SK-N-SH (cell line): ENCODE measurements around the gene MRPL17. TPM values are rescaled to one million over a fixed set of nuclear protein-coding genes. Genes with fewer than 3 reads are reported as not detected.

Source experiments
- CTCF ChIA-PET: fragments of 300-600, 350-600 bp; formaldehyde crosslinking; extraction: SDS; loops from one replicate; lab custom pipeline; 2021; lab: Yijun Ruan, JAX
- POLR2A ChIA-PET: fragments of 350-600 bp; sonication (Branson Sonifier 250); formaldehyde crosslinking; extraction: SDS; loops from one replicate; lab custom pipeline; 2020; ENCODE audit warnings: antibody characterized with exemption, inconsistent platforms; lab: Yijun Ruan, JAX
- DNase-seq: peaks from one replicate; pipeline ENCODE4 v3.0.0; 2012
- H2AFZ ChIP-seq: fragments of 200-600 bp; sonication (generic); 2 replicates; pipeline ENCODE4 v1.8.1; 2016; ENCODE audit warnings: antibody characterized with exemption, mild to moderate bottlenecking, low read depth
- H3F3A ChIP-seq: fragments of 200-600 bp; sonication (generic); replicated peaks from 2 replicates; pipeline ENCODE3; 2016; ENCODE audit warnings: antibody characterized with exemption, mild to moderate bottlenecking; ENCODE audit not compliant: insufficient read depth
- H3K27ac ChIP-seq, 2 experiments: fragments of 200-500 bp in 1 of 2; fragments of 200-600 bp in 1 of 2; sonication (Bioruptor generic) in 1 of 2; sonication (generic), shearing (Covaris generic) in 1 of 2; 2 replicates each; pipeline versions ENCODE4 v1.5.1 to v1.6.1; 2014 to 2016; ENCODE audit warnings: low read depth in 2 of 2, inconsistent platforms in 1 of 2, low read length in 1 of 2, mild to moderate bottlenecking in 1 of 2, mixed read lengths in 1 of 2
- H3K27me3 ChIP-seq: fragments of 200-600 bp; sonication (generic), shearing (Covaris generic); 2 replicates; pipeline ENCODE4 v1.6.1; 2016; ENCODE audit warnings: mixed run types; ENCODE audit not compliant: insufficient read depth
- H3K36me3 ChIP-seq, 2 experiments: fragments of 200-500 bp in 1 of 2; fragments of 200-600 bp in 1 of 2; sonication (Bioruptor generic) in 1 of 2; sonication (generic) in 1 of 2; replicated peaks in 1 of 2; 2 replicates each; pipeline versions ENCODE3 to v1.5.1; 2014 to 2016; ENCODE audit warnings: low read length in 1 of 2, mild to moderate bottlenecking in 1 of 2; ENCODE audit not compliant: insufficient read depth in 2 of 2, control insufficient read depth in 1 of 2
- H3K4me1 ChIP-seq, 2 experiments: fragments of 200-500 bp in 1 of 2; fragments of 200-600 bp in 1 of 2; sonication (Bioruptor generic) in 1 of 2; sonication (generic), shearing (Covaris generic) in 1 of 2; 2 replicates each; pipeline versions ENCODE4 v1.5.1 to v1.6.1; 2014 to 2016; ENCODE audit warnings: low read depth in 1 of 2, low read length in 1 of 2, mixed run types in 1 of 2; ENCODE audit not compliant: insufficient read depth in 2 of 2, control insufficient read depth in 1 of 2
- H3K4me2 ChIP-seq: fragments of 200-600 bp; sonication (generic), shearing (Covaris generic); 2 replicates; pipeline ENCODE4 v1.6.1; 2017; ENCODE audit warnings: mixed run types
- H3K4me3 ChIP-seq, 2 experiments: fragments of 200-500 bp in 1 of 2; fragments of 200-600 bp in 1 of 2; sonication (Bioruptor generic) in 1 of 2; sonication (generic), shearing (Covaris generic) in 1 of 2; 2 replicates each; pipeline versions ENCODE4 v1.5.1 to v1.8.1; 2014 to 2016; ENCODE audit warnings: low read depth in 2 of 2, inconsistent platforms in 1 of 2, low read length in 1 of 2, mild to moderate bottlenecking in 1 of 2, mixed read lengths in 1 of 2, moderate library complexity in 1 of 2
- H3K79me2 ChIP-seq: fragments of 200-600 bp; sonication (generic); 2 replicates; pipeline ENCODE4 v1.8.1; 2017; ENCODE audit warnings: mild to moderate bottlenecking; ENCODE audit not compliant: insufficient read depth
- H3K9ac ChIP-seq: fragments of 200-600 bp; sonication (generic); 2 replicates; pipeline ENCODE4 v1.6.1; 2017; ENCODE audit warnings: mixed run types
- H3K9me2 ChIP-seq: fragments of 200-600 bp; sonication (generic); 2 replicates; pipeline ENCODE4 v1.6.1; 2017; ENCODE audit warnings: mixed run types
- H3K9me3 ChIP-seq: fragments of 200-600 bp; sonication (generic); 2 replicates; pipeline ENCODE4 v1.6.1; 2017; ENCODE audit warnings: mixed run types, mild to moderate bottlenecking, moderate library complexity
- H4K20me1 ChIP-seq: fragments of 200-600 bp; sonication (generic); 2 replicates; pipeline ENCODE4 v1.6.1; 2017; ENCODE audit warnings: mild to moderate bottlenecking, mixed run types; ENCODE audit not compliant: insufficient read depth
- CTCF ChIP-seq: fragments of 200-600 bp; sonication (generic); IDR thresholded peaks from 2 replicates; pipeline ENCODE4 v1.6.1; 2017; ENCODE audit warnings: antibody characterized with exemption, mild to moderate bottlenecking, moderate library complexity
- FOSL2 ChIP-seq: IDR thresholded peaks from 2 replicates; pipeline ENCODE4 v1.4.0; 2012; ENCODE audit warnings: low read depth, mild to moderate bottlenecking, moderate library complexity, borderline replicate concordance
- FOXJ3 ChIP-seq: sonication (generic); formaldehyde crosslinking; IDR thresholded peaks from 2 replicates; pipeline ENCODE4 v1.5.1; 2020; ENCODE audit warnings: mild to moderate bottlenecking, missing genetic modification reagents
- FOXM1 ChIP-seq: IDR thresholded peaks from 2 replicates; pipeline ENCODE4 v1.4.0; 2012; ENCODE audit warnings: low read depth, mild to moderate bottlenecking
- GABPA ChIP-seq: IDR thresholded peaks from 2 replicates; pipeline ENCODE4 v1.4.0; 2012; ENCODE audit warnings: low read depth, mild to moderate bottlenecking
- GATA2 ChIP-seq: sonication (generic); formaldehyde crosslinking; IDR thresholded peaks from 2 replicates; pipeline ENCODE4 v1.5.0; 2020; ENCODE audit warnings: mild to moderate bottlenecking, missing genetic modification reagents
- MAX ChIP-seq: IDR thresholded peaks from 2 replicates; pipeline ENCODE4 v1.4.0; 2012; ENCODE audit warnings: low read depth
- MEF2A ChIP-seq: IDR thresholded peaks from 2 replicates; pipeline ENCODE4 v1.4.0; 2012; ENCODE audit warnings: low read depth, borderline replicate concordance
- MXI1 ChIP-seq: IDR thresholded peaks from 2 replicates; pipeline ENCODE4 v1.6.1; 2012; ENCODE audit warnings: mild to moderate bottlenecking, low read depth, low read length, improper control_type of control experiment
- NFIC ChIP-seq: IDR thresholded peaks from 2 replicates; pipeline ENCODE4 v1.4.0; 2012; ENCODE audit warnings: borderline replicate concordance
- PBX3 ChIP-seq: IDR thresholded peaks from 2 replicates; pipeline ENCODE4; 2012
- RAD21 ChIP-seq: IDR thresholded peaks from 2 replicates; pipeline ENCODE4 v1.6.1; 2012; ENCODE audit warnings: mild to moderate bottlenecking, low read length
- REST ChIP-seq: IDR thresholded peaks from 2 replicates; pipeline ENCODE4 v1.6.1; 2012; ENCODE audit warnings: mild to moderate bottlenecking, low read depth, low read length, moderate library complexity
- RXRA ChIP-seq: IDR thresholded peaks from 2 replicates; pipeline ENCODE4 v1.4.0; 2012; ENCODE audit warnings: low read depth, mild to moderate bottlenecking, borderline replicate concordance
- SIN3A ChIP-seq: IDR thresholded peaks from 2 replicates; pipeline ENCODE4 v1.6.1; 2012; ENCODE audit warnings: low read depth, mild to moderate bottlenecking, low read length, moderate library complexity, borderline replicate concordance
- SMC3 ChIP-seq: IDR thresholded peaks from 2 replicates; pipeline ENCODE4 v1.6.1; 2012; ENCODE audit warnings: low read depth, low read length, improper control_type of control experiment
- TCF12 ChIP-seq: IDR thresholded peaks from 2 replicates; pipeline ENCODE4 v1.4.0; 2012
- USF1 ChIP-seq: IDR thresholded peaks from 2 replicates; pipeline ENCODE4 v1.4.0; 2012; ENCODE audit warnings: low read depth, borderline replicate concordance
- USF2 ChIP-seq: fragments of 150-350 bp; IDR thresholded peaks from 2 replicates; pipeline ENCODE4 v1.6.1; 2017; ENCODE audit warnings: antibody characterized with exemption, low read length, low read depth, borderline replicate concordance
- ZBTB33 ChIP-seq: IDR thresholded peaks from 2 replicates; pipeline ENCODE4 v1.4.0; 2012; ENCODE audit warnings: low read depth, borderline replicate concordance
- WGBS: methylation state at CpG from one replicate; pipeline ENCODE4 v1.1.6; 2017; ENCODE audit warnings: low lambda C conversion rate; 5-methylcytosine and 5-hydroxymethylcytosine counted together
- polyA plus RNA-seq, 3 experiments: library from polyadenylated mRNA; depleted of rRNA; stranded (reverse); fragments of >200 nt; gene quantifications; 2 replicates each; pipeline ENCODE4 v1.2.3, GENCODE V29; 2012

The MRPL17 gene
- polyA plus RNA-seq, 1 of the 3 experiments (the other 2 are of a cell fraction): 88.6 TPM

GRCh38 chr11:6705905-6706535 is 22.9 kb upstream of the MRPL17 start:
- no peak overlapping the region for H3K9ac ChIP-seq
- H3K9me3 ChIP-seq: no peaks in the 10 kb centered on the region
- no peak overlapping the region for H3K4me2 ChIP-seq
- no peaks in the 10 kb centered on the region for H3K9me2 ChIP-seq
- H3K4me3 ChIP-seq: no peak overlapping the region; a peak in 1 of 4 replicates
- no peaks in the 10 kb centered on the region for H4K20me1 ChIP-seq
- peak; percentile 47 for DNase-seq
- no peaks in the 10 kb centered on the region; the same call in 1 of the 2 replicates for H3K27me3 ChIP-seq
- ChIA-PET POLR2A (interaction anchor here (1.0 kb wide), 1 partner anchor 94 kb away, joined by 3 read pairs; the partner anchor contains the start of gene TAF10), CTCF (interaction anchor here (0.6 to 5.6 kb wide), 41 partner anchors 9 to 351 kb away, joined by 3 to 52 read pairs (median 4); partner anchors contain the start of genes APBB1, MRPL17 and OR2AG1)
- TF ChIP-seq MEF2A (no peak), CTCF (peak; percentile 93), GATA2 (no peak), USF1 (no peak), RAD21 (peak; percentile 79), MXI1 (no peak), RXRA (no peak), FOXM1 (no peak), REST (no peak), NFIC (no peak), PBX3 (no peak), FOSL2 (no peak), SMC3 (peak; percentile 73), USF2 (no peak), SIN3A (no peak), MAX (no peak), ZBTB33 (no peak), TCF12 (no peak), FOXJ3 (CRISPR knock-in tag) (no peak), GABPA (no peak)
- no peaks in the 10 kb centered on the region for H3F3A ChIP-seq
- 0 out of 4 replicates have a peak, but pooled peaks cover 0 to 2% of the 10 kb centered on the region in 2 experiments for H3K4me1 ChIP-seq
- H2AFZ ChIP-seq: peak overlapping the region; percentile 79; the same call in 1 of the 2 replicates
- 48% methylated on average over 7 of the region's 7 CpGs for WGBS
- H3K27ac ChIP-seq: no peak overlapping the region
- no peaks in the 10 kb centered on the region for H3K79me2 ChIP-seq
- no peaks in the 10 kb centered on the region for H3K36me3 ChIP-seq
